ENCODE measurements around the gene RBMS2.

RBMS2 gene

DNA sequence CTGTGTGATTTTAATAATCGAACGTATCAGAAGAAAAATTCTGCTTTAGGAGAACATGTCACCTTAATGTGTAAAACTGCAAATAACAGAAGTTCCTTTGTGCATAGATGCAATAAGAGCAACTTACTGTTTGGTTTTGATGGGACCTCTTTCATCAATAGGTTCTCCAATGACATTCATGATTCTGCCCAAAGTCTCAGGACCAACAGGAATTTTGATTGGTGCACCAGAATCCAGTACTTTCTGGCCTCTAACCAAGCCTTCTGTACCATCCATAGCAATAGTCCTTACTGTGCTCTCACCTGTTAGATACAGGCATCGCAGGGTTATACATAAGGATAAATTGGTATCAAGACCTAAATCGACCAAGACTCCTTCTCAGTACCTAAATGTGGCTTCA, 123.0 kb downstream of the RBMS2 start:
- DNase-seq (ENCODE audit: low read depth): no peak
- TF ChIP-seq, protein P1, sequence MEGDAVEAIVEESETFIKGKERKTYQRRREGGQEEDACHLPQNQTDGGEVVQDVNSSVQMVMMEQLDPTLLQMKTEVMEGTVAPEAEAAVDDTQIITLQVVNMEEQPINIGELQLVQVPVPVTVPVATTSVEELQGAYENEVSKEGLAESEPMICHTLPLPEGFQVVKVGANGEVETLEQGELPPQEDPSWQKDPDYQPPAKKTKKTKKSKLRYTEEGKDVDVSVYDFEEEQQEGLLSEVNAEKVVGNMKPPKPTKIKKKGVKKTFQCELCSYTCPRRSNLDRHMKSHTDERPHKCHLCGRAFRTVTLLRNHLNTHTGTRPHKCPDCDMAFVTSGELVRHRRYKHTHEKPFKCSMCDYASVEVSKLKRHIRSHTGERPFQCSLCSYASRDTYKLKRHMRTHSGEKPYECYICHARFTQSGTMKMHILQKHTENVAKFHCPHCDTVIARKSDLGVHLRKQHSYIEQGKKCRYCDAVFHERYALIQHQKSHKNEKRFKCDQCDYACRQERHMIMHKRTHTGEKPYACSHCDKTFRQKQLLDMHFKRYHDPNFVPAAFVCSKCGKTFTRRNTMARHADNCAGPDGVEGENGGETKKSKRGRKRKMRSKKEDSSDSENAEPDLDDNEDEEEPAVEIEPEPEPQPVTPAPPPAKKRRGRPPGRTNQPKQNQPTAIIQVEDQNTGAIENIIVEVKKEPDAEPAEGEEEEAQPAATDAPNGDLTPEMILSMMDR (IDR thresholded peaks at IDR 0.05; ENCODE audit: insufficient read depth, low read depth, low read length, missing control alignments): no peak
- H3K4me3 ChIP-seq (ENCODE audit: low read depth, low read length): peak overlapping the region; percentile 78

DNA sequence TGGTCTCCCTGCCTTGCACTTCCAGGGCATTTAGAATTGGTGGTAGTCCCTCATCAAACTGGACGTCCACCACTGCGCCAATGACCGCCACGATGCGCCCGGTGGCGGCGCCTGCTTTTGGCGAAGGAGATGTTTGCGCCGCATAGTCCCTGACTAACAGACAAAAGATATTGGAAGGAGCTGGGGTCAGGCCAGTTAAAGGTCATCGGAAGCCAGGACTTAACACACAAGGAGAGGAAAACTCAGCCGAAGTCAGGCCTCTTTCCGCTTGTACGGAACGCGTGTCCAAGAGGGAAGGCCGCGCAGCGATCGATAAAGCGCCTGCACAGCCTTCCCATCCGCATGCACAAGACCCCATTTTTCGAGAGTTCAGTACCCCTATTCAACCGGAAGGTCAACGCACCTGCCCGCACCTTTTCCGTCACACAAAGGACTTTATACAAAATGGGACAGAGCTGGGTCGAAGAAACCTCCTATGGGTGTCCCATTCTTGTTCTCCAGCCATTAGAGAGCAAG, 123.6 kb downstream of the RBMS2 start:
- H3K4me3 ChIP-seq (ENCODE audit: low read depth, low read length): peak overlapping the region; percentile 78
- TF ChIP-seq, protein P1 (IDR thresholded peaks at IDR 0.05; ENCODE audit: insufficient read depth, low read depth, low read length, missing control alignments): no peak

More for the DNA sequence above, 123.6 kb downstream of the RBMS2 start:
- DNase-seq (ENCODE audit: low read depth): peak; percentile 37

Data from GM12865 (cell line).